A673 (cell line): ENCODE results near the gene DKK2.

ENCODE experiments used
- EZH2 ChIP-seq: fragments of 200-600 bp; sonication (generic); IDR thresholded peaks from 2 replicates; pipeline ENCODE4 v1.6.1; 2017; ENCODE audit warnings: borderline replicate concordance, low read depth, mild to moderate bottlenecking, mixed read lengths, antibody characterized with exemption, low read length; ENCODE audit not compliant: poor library complexity, severe bottlenecking
- TF ChIP-seq, protein P1 (sequence below): fragments of 300-800, 200-600 bp; sonication (generic); conservative IDR thresholded peaks from 2 replicates; pipeline ENCODE4 v1.5.1; 2017; ENCODE audit warnings: low read depth, mild to moderate bottlenecking, antibody characterized with exemption, low read length, moderate library complexity, mixed read lengths

DNA sequence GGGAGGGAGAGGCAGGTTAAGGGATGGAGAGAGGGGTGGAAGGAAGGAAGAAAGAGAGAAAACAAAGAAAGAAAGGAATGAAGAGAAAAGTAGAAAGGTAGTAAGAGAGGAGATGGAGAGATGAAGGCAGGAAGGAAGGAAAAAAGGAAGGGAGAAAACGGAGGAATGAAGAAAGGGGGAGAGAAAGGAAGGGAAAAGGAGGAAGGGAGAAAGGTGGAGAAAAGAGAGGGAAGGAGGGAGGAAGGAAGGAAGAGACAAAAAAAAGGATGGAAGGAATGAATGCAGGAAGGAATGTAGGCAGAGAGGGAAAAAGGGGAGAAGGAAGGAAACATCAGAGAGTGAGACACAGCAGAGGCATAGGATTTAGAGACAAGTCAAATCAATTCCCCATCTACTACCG lies 68.2 kb downstream of the DKK2 start:
- TF ChIP-seq EZH2: no peak
- TF ChIP-seq, protein P1, sequence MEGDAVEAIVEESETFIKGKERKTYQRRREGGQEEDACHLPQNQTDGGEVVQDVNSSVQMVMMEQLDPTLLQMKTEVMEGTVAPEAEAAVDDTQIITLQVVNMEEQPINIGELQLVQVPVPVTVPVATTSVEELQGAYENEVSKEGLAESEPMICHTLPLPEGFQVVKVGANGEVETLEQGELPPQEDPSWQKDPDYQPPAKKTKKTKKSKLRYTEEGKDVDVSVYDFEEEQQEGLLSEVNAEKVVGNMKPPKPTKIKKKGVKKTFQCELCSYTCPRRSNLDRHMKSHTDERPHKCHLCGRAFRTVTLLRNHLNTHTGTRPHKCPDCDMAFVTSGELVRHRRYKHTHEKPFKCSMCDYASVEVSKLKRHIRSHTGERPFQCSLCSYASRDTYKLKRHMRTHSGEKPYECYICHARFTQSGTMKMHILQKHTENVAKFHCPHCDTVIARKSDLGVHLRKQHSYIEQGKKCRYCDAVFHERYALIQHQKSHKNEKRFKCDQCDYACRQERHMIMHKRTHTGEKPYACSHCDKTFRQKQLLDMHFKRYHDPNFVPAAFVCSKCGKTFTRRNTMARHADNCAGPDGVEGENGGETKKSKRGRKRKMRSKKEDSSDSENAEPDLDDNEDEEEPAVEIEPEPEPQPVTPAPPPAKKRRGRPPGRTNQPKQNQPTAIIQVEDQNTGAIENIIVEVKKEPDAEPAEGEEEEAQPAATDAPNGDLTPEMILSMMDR: no peak
